Keratinocyte (primary cell): Measurements from ENCODE around the gene ACSF3. TPM values are rescaled to one million over a fixed set of nuclear protein-coding genes. Genes with fewer than 3 reads are reported as not detected.

Experiments
- DNase-seq: peaks from one replicate; pipeline ENCODE4 v3.0.0-alpha.2; 2011; ENCODE audit warnings: low read depth, missing footprints, low spot score
- FAIRE-seq: peaks from 2 replicates; lab custom pipeline; 2011; peaks lifted over from hg19 to GRCh38; lab: Jason Lieb, UNC
- H2AFZ ChIP-seq: 2 replicates; pipeline ENCODE4 v1.6.0; 2012; ENCODE audit warnings: low read length, control low read depth, inconsistent platforms; ENCODE audit not compliant: control insufficient read depth
- H3K27ac ChIP-seq: 2 replicates; pipeline ENCODE4 v1.5.1; 2011; ENCODE audit warnings: low read length; ENCODE audit not compliant: control insufficient read depth, insufficient read depth
- H3K27me3 ChIP-seq: 3 replicates; pipeline ENCODE4 v1.6.0; 2011; ENCODE audit warnings: low read length; ENCODE audit not compliant: control insufficient read depth, insufficient read depth; ENCODE audit errors: extremely low read depth
- H3K36me3 ChIP-seq, 2 experiments: 2 replicates in 1 of 2; 3 replicates in 1 of 2; pipeline ENCODE4 v1.5.1; 2011; ENCODE audit warnings: low read length in 2 of 2, mild to moderate bottlenecking in 1 of 2; ENCODE audit not compliant: control insufficient read depth in 2 of 2, insufficient read depth in 2 of 2; ENCODE audit errors: extremely low read depth in 1 of 2
- H3K4me1 ChIP-seq: 3 replicates; pipeline ENCODE4 v1.5.1; 2011; ENCODE audit warnings: low read length; ENCODE audit not compliant: control insufficient read depth, insufficient read depth; ENCODE audit errors: extremely low read depth
- H3K4me2 ChIP-seq: 3 replicates; pipeline ENCODE4 v1.6.0; 2011; ENCODE audit warnings: low read depth, low read length; ENCODE audit not compliant: control insufficient read depth, insufficient read depth; ENCODE audit errors: extremely low read depth
- H3K4me3 ChIP-seq, 3 experiments: fragments of 200-600 bp in 1 of 3; sonication (generic) in 1 of 3; 2 replicates in 2 of 3; 3 replicates in 1 of 3; pipeline ENCODE4 v1.5.1; 2011 to 2016; ENCODE audit warnings: low read length in 3 of 3, mild to moderate bottlenecking in 3 of 3, control low read depth in 2 of 3, inconsistent platforms in 1 of 3, low read depth in 1 of 3, mixed read lengths in 1 of 3, mixed run types in 1 of 3, moderate library complexity in 1 of 3; ENCODE audit not compliant: control insufficient read depth in 2 of 3, insufficient read depth in 2 of 3; ENCODE audit errors: extremely low read depth in 1 of 3
- H3K79me2 ChIP-seq: 2 replicates; pipeline ENCODE4 v1.6.0; 2012; ENCODE audit warnings: low read length; ENCODE audit not compliant: control insufficient read depth, insufficient read depth
- H3K9ac ChIP-seq: 3 replicates; pipeline ENCODE4 v1.6.0; 2011; ENCODE audit warnings: low read length; ENCODE audit not compliant: control insufficient read depth, insufficient read depth; ENCODE audit errors: extremely low read depth
- H3K9me1 ChIP-seq: 3 replicates; pipeline ENCODE4 v1.6.0; 2011; ENCODE audit warnings: low read length; ENCODE audit not compliant: control insufficient read depth, insufficient read depth; ENCODE audit errors: extremely low read depth
- H3K9me3 ChIP-seq: 2 replicates; pipeline ENCODE4 v1.5.1; 2012; ENCODE audit warnings: low read depth, low read length; ENCODE audit not compliant: control insufficient read depth
- H4K20me1 ChIP-seq: 3 replicates; pipeline ENCODE4 v1.6.0; 2011; ENCODE audit warnings: low read length; ENCODE audit not compliant: control insufficient read depth, insufficient read depth; ENCODE audit errors: extremely low read depth
- EZH2 ChIP-seq: IDR thresholded peaks from one replicate; pipeline ENCODE4 v1.6.1; 2012; ENCODE audit warnings: inconsistent platforms, mild to moderate bottlenecking, low read length, moderate library complexity
- dilution Hi-C: fragments of 300-500 bp; cut with MboI; formaldehyde crosslinking; loops from one replicate; pipeline ENCODE4 v1.7.0; 2020; ENCODE audit warnings: low sequenced_read_pairs; ENCODE audit not compliant: extremely low pct_ligation_motif_present
- polyA plus RNA-seq, 5 experiments: library from polyadenylated mRNA; depleted of rRNA in 3 of 5; stranded (reverse) in 3 of 5; stranded (forward) in 1 of 5; unstranded in 1 of 5; fragments of >200 nt; gene quantifications; 1 replicate in 1 of 5; 2 replicates in 3 of 5; 3 replicates in 1 of 5; pipeline versions ENCODE4 v1.2.1 to v1.2.3, GENCODE V29; 2011 to 2012; ENCODE audit warnings: missing spikeins in 2 of 5, low read depth in 1 of 5, low replicate concordance in 1 of 5
- TF ChIP-seq, protein P1 (sequence below), 3 experiments: IDR thresholded peaks in 1 of 3; conservative IDR thresholded peaks in 1 of 3; optimal IDR thresholded peaks in 1 of 3; 2 replicates in 2 of 3; 3 replicates in 1 of 3; pipeline versions ENCODE3 to v1.5.1; 2011; ENCODE audit warnings: low read length in 3 of 3, mild to moderate bottlenecking in 3 of 3, moderate library complexity in 2 of 3, control low read depth in 1 of 3, inconsistent platforms in 1 of 3; ENCODE audit not compliant: insufficient read depth in 2 of 3; ENCODE audit errors: extremely low read depth in 1 of 3

ACSF3 gene
- polyA plus RNA-seq, 1 donor (not counting 4 experiments of a cell fraction or from before 2014, with no cell fraction given), result 13.4 TPM

DNA sequence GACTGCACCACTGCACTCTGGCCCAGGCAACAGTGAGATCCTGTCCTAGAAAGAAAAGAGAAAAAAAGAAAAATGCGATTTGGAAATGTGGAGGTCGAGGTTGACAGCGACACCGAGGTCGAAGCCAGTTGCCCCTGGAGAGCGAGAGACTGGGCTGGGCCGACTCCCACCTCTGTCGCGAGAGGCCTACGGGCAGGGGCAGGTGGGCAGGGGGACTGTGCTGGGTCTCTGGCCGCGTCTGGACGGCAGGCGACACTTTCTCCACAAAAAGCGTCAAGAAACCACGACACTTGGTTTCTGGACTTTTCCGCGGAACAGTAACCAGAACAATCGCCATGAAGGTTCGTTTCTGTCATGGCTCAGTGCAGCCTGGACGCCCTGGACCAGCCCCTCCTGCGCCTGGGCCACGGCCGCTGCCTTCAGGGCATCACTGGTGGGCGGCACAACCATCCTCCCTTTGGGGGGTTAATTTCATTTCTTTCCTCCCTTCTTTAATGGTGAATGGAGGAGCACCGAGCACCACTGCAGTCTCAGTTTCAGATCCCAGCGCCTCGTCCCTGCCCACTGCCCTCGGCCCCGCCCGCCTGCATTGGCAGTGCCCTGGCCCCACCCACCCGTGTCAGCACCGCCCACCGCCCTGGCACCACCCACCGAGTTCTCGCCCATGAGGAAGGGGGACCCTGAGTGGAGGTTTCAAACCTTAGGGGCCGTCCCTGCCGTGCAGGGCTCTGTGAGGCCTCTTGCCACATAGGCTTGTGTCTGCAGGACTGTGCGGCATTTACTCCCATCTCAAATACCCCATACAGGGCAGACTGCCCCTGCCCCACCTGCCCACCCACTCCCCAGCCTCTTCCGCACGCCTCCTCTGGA, 59.4 kb downstream of the ACSF3 start:
- peaks cover 0 to 2% of the 10 kb centered on the region in 2 experiments for H3K36me3 ChIP-seq
- H3K79me2 ChIP-seq, result no peaks in the 10 kb centered on the region
- DNase-seq (no peak), FAIRE-seq (no peak)
- no peak overlapping the region for H3K4me2 ChIP-seq
- no peaks in the 10 kb centered on the region for H3K9me1 ChIP-seq
- H3K4me3 ChIP-seq, result no peak overlapping the region
- TF ChIP-seq EZH2, result no peak
- TF ChIP-seq, protein P1, sequence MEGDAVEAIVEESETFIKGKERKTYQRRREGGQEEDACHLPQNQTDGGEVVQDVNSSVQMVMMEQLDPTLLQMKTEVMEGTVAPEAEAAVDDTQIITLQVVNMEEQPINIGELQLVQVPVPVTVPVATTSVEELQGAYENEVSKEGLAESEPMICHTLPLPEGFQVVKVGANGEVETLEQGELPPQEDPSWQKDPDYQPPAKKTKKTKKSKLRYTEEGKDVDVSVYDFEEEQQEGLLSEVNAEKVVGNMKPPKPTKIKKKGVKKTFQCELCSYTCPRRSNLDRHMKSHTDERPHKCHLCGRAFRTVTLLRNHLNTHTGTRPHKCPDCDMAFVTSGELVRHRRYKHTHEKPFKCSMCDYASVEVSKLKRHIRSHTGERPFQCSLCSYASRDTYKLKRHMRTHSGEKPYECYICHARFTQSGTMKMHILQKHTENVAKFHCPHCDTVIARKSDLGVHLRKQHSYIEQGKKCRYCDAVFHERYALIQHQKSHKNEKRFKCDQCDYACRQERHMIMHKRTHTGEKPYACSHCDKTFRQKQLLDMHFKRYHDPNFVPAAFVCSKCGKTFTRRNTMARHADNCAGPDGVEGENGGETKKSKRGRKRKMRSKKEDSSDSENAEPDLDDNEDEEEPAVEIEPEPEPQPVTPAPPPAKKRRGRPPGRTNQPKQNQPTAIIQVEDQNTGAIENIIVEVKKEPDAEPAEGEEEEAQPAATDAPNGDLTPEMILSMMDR (optimal IDR thresholded peaks at IDR 0.05 in 1 of 3, IDR thresholded peaks at IDR 0.05 in 1 of 3, conservative IDR thresholded peaks at IDR 0.05 in 1 of 3; ENCODE audit: extremely low read depth in 1 of 3, insufficient read depth in 2 of 3, low read length in 3 of 3), result no peak
- peaks cover 12% of the 10 kb centered on the region for H3K9me3 ChIP-seq
- H3K9ac ChIP-seq, result no peak overlapping the region
- H3K27ac ChIP-seq, result no peak overlapping the region
- no peaks in the 10 kb centered on the region for H4K20me1 ChIP-seq
- peaks cover 14% of the 10 kb centered on the region for H3K4me1 ChIP-seq
- peaks cover 21% of the 10 kb centered on the region for H3K27me3 ChIP-seq
- dilution Hi-C loops, result no loop called here
- H2AFZ ChIP-seq, result no peak overlapping the region

DNA sequence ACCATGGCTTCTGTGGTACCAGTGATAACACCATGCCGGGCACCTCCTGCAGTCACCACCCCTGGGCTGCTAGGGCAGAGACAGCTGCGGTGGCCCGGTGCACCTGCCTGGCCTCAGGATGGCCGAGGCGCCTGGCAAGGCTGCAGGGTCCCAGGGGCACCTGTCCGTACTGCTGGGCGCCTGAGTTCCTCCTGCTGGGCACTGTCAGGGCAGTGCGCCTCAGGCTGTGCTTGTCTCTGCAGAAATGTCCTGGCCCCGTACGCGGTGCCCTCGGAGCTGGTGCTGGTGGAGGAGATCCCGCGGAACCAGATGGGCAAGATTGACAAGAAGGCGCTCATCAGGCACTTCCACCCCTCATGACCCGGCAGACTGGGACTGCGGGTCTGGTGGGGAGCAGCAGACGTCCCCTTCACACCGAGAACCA, 60.2 kb downstream of the ACSF3 start:
- TF ChIP-seq EZH2, result no peak
- TF ChIP-seq, protein P1 (optimal IDR thresholded peaks at IDR 0.05 in 1 of 3, IDR thresholded peaks at IDR 0.05 in 1 of 3, conservative IDR thresholded peaks at IDR 0.05 in 1 of 3; ENCODE audit: extremely low read depth in 1 of 3, insufficient read depth in 2 of 3, low read length in 3 of 3), result no peak
- FAIRE-seq (no peak), DNase-seq (no peak)
- Histone ChIP-seq H3K9me3 (peaks cover 12% of the 10 kb centered on the region), H4K20me1 (no peaks in the 10 kb centered on the region), H3K27ac (no peak overlapping the region), H3K9ac (no peak overlapping the region), H3K36me3 (no peaks in the 10 kb centered on the region), H3K9me1 (no peaks in the 10 kb centered on the region), H3K4me2 (no peak overlapping the region), H3K27me3 (peaks cover 23% of the 10 kb centered on the region), H2AFZ (no peak overlapping the region), H3K4me1 (peaks cover 14% of the 10 kb centered on the region), H3K79me2 (no peaks in the 10 kb centered on the region), H3K4me3 (no peak overlapping the region)
- dilution Hi-C loops, result no loop called here
